ENCODE results near the gene CAMK1. TPM values are rescaled to one million over a fixed set of nuclear protein-coding genes. Genes with fewer than 3 reads are reported as not detected.

Gene CAMK1
- total RNA-seq (2014; rRNA removed; shearing (Covaris generic)): 5.8 TPM in 2 replicates

GRCh38 chr3:9769426-9770275 lies at the start of gene CAMK1:
Gene CAMK1 (minus strand): TSS chr3:9769947. CDS start chr3:9767749, 2,198 bp downstream.
- Histone ChIP-seq H3K4me1 (no peaks in the 10 kb centered on the region), H3K27me3 (no peaks in the 10 kb centered on the region), H3K4me3 (peak within 1 kb of the TSS; percentile 50), H3K27ac (no peak within 1 kb of the TSS), H3K9me3 (replicated peaks) (no peaks in the 10 kb centered on the region), H3K36me3 (no peaks in the 10 kb centered on the region)
- DNase-seq: peak; percentile 52 to 64

GRCh38 chr3:9818666-9819335 lies 49.1 kb upstream of the CAMK1 start:
- H3K27me3 ChIP-seq: no peaks in the 10 kb centered on the region
- DNase-seq: no peak
- H3K9me3 ChIP-seq (replicated peaks): no peaks in the 10 kb centered on the region
- H3K4me1 ChIP-seq: no peaks in the 10 kb centered on the region
- H3K36me3 ChIP-seq: no peaks in the 10 kb centered on the region
- H3K4me3 ChIP-seq: no peak overlapping the region
- no peak overlapping the region for H3K27ac ChIP-seq

- no peak for DNase-seq
- Histone ChIP-seq H3K4me3 (no peak overlapping the region), H3K9me3 (replicated peaks) (no peaks in the 10 kb centered on the region), H3K4me1 (no peaks in the 10 kb centered on the region), H3K36me3 (no peaks in the 10 kb centered on the region), H3K27ac (no peak overlapping the region), H3K27me3 (no peaks in the 10 kb centered on the region)
Observed at GRCh38 chr3:9817436-9817835, 47.7 kb upstream of the CAMK1 start.

- H3K27ac ChIP-seq: no peak overlapping the region
- H3K9me3 ChIP-seq (replicated peaks): no peaks in the 10 kb centered on the region
- DNase-seq: no peak
- H3K36me3 ChIP-seq: no peaks in the 10 kb centered on the region
- H3K4me3 ChIP-seq: no peak overlapping the region
- no peaks in the 10 kb centered on the region for H3K4me1 ChIP-seq
- H3K27me3 ChIP-seq: no peaks in the 10 kb centered on the region
Observed at GRCh38 chr3:9815986-9816385, 46.2 kb upstream of the CAMK1 start.

- no peak overlapping the region for H3K4me3 ChIP-seq
- no peak for DNase-seq
- no peaks in the 10 kb centered on the region for H3K9me3 ChIP-seq (replicated peaks)
- H3K4me1 ChIP-seq: no peaks in the 10 kb centered on the region
- H3K27ac ChIP-seq: no peak overlapping the region
- H3K27me3 ChIP-seq: no peaks in the 10 kb centered on the region
- H3K36me3 ChIP-seq: no peaks in the 10 kb centered on the region
Observed at GRCh38 chr3:9812870-9813483, 43.2 kb upstream of the CAMK1 start.

GRCh38 chr3:9810846-9811245 lies 41.1 kb upstream of the CAMK1 start:
- Histone ChIP-seq H3K27me3 (no peaks in the 10 kb centered on the region), H3K27ac (no peak overlapping the region), H3K9me3 (replicated peaks) (no peaks in the 10 kb centered on the region), H3K4me3 (no peak overlapping the region), H3K4me1 (no peaks in the 10 kb centered on the region), H3K36me3 (peaks cover 4% of the 10 kb centered on the region; the same call in 1 of the 2 replicates)
- no peak for DNase-seq

- H3K9me3 ChIP-seq (replicated peaks): no peaks in the 10 kb centered on the region
- no peak overlapping the region for H3K4me3 ChIP-seq
- H3K4me1 ChIP-seq: no peaks in the 10 kb centered on the region
- DNase-seq: no peak
- no peaks in the 10 kb centered on the region for H3K27me3 ChIP-seq
- H3K36me3 ChIP-seq: peaks cover 8% of the 10 kb centered on the region
- H3K27ac ChIP-seq: no peak overlapping the region
Observed at GRCh38 chr3:9810433-9810770, 40.7 kb upstream of the CAMK1 start.

GRCh38 chr3:9809615-9810432 lies 40.1 kb upstream of the CAMK1 start, which contains the start of gene TTLL3:
Gene TTLL3 (plus strand): TSS chr3:9810262. CDS start chr3:9810662, 400 bp downstream.
- H3K4me1 ChIP-seq: no peaks in the 10 kb centered on the region
- no peak within 1 kb of the TSS for H3K4me3 ChIP-seq
- H3K27ac ChIP-seq: no peak within 1 kb of the TSS
- H3K27me3 ChIP-seq: no peaks in the 10 kb centered on the region
- H3K9me3 ChIP-seq (replicated peaks): no peaks in the 10 kb centered on the region
- H3K36me3 ChIP-seq: peaks cover 14% of the 10 kb centered on the region
- DNase-seq: no peak

GRCh38 chr3:9809239-9809614 lies 39.5 kb upstream of the CAMK1 start:
- H3K9me3 ChIP-seq (replicated peaks): no peaks in the 10 kb centered on the region
- no peak overlapping the region for H3K4me3 ChIP-seq
- no peaks in the 10 kb centered on the region for H3K27me3 ChIP-seq
- H3K27ac ChIP-seq: no peak overlapping the region
- H3K36me3 ChIP-seq: peaks cover 19% of the 10 kb centered on the region
- no peaks in the 10 kb centered on the region for H3K4me1 ChIP-seq
- no peak for DNase-seq

GRCh38 chr3:9808345-9809037 lies 38.7 kb upstream of the CAMK1 start:
- H3K36me3 ChIP-seq: peaks cover 26% of the 10 kb centered on the region
- H3K27ac ChIP-seq: no peak overlapping the region
- no peaks in the 10 kb centered on the region for H3K9me3 ChIP-seq (replicated peaks)
- H3K4me3 ChIP-seq: no peak overlapping the region
- DNase-seq: peak; percentile 66 to 78
- H3K27me3 ChIP-seq: no peaks in the 10 kb centered on the region
- H3K4me1 ChIP-seq: no peaks in the 10 kb centered on the region

GRCh38 chr3:9807981-9808344 lies 38.2 kb upstream of the CAMK1 start:
- no peak overlapping the region for H3K27ac ChIP-seq

GRCh38 chr3:9806688-9807589 lies 37.2 kb upstream of the CAMK1 start:
- H3K9me3 ChIP-seq (replicated peaks): no peaks in the 10 kb centered on the region
- H3K27ac ChIP-seq: no peak overlapping the region
- H3K4me1 ChIP-seq: no peaks in the 10 kb centered on the region
- H3K27me3 ChIP-seq: no peaks in the 10 kb centered on the region
- no peak overlapping the region for H3K4me3 ChIP-seq
- DNase-seq: no peak
- peaks cover 33% of the 10 kb centered on the region for H3K36me3 ChIP-seq

More at GRCh38 chr3:9807981-9808344, 38.2 kb upstream of the CAMK1 start:
- DNase-seq: no peak
- Histone ChIP-seq H3K4me3 (no peak overlapping the region), H3K4me1 (no peaks in the 10 kb centered on the region), H3K27me3 (no peaks in the 10 kb centered on the region), H3K9me3 (replicated peaks) (no peaks in the 10 kb centered on the region), H3K36me3 (peaks cover 30% of the 10 kb centered on the region)

GRCh38 chr3:9806137-9806536 lies 36.4 kb upstream of the CAMK1 start:
- Histone ChIP-seq H3K36me3 (peaks cover 41% of the 10 kb centered on the region), H3K27me3 (no peaks in the 10 kb centered on the region), H3K4me3 (no peak overlapping the region), H3K4me1 (no peaks in the 10 kb centered on the region), H3K9me3 (replicated peaks) (no peaks in the 10 kb centered on the region), H3K27ac (no peak overlapping the region)
- DNase-seq: no peak
